ENCODE results near the gene CERS4.

Gene CERS4

GRCh38 chr19:8311461-8312260, 102.5 kb downstream of the CERS4 start:
- no peak for DNase-seq

Measured in nucleus accumbens (tissue), 56 donors.